ENCODE data around the gene TMEM131L.

Gene TMEM131L

GRCh38 chr4:153573221-153573620 lies 107.1 kb downstream of the TMEM131L start:
- DNase-seq (ENCODE audit: insufficient read length, low spot score): no peak
- no peak for FAIRE-seq
- TF ChIP-seq POLR2A (IDR thresholded peaks at IDR 0.05; ENCODE audit: low read depth, low read length) (no peak), POU2F2 (IDR thresholded peaks at IDR 0.05; ENCODE audit: low read depth, low read length) (no peak), TAF1 (IDR thresholded peaks at IDR 0.05; ENCODE audit: low read depth, low read length) (no peak), SPI1 (IDR thresholded peaks at IDR 0.05; ENCODE audit: low read depth, low read length) (no peak), PAX5 (IDR thresholded peaks at IDR 0.05; ENCODE audit: insufficient read depth, low read length, severe bottlenecking) (no peak), POLR2AphosphoS5 (IDR thresholded peaks at IDR 0.05; ENCODE audit: low read depth, low read length) (no peak)

GRCh38 chr4:153573881-153574802 lies 108.0 kb downstream of the TMEM131L start:
- no peak for TF ChIP-seq POLR2A (IDR thresholded peaks at IDR 0.05; ENCODE audit: low read depth, low read length)
- no peak for TF ChIP-seq POU2F2 (IDR thresholded peaks at IDR 0.05; ENCODE audit: low read depth, low read length)
- peak; percentile 58 for TF ChIP-seq SPI1 (IDR thresholded peaks at IDR 0.05; ENCODE audit: low read depth, low read length)
- TF ChIP-seq POLR2AphosphoS5 (IDR thresholded peaks at IDR 0.05; ENCODE audit: low read depth, low read length): no peak
- TF ChIP-seq TAF1 (IDR thresholded peaks at IDR 0.05; ENCODE audit: low read depth, low read length): no peak
- no peak for TF ChIP-seq PAX5 (IDR thresholded peaks at IDR 0.05; ENCODE audit: insufficient read depth, low read length, severe bottlenecking)
- DNase-seq (ENCODE audit: insufficient read length, low spot score): no peak
- FAIRE-seq: peak; percentile 82

GRCh38 chr4:153576443-153576774 lies 110.2 kb downstream of the TMEM131L start:
- no peak for FAIRE-seq
- no peak for DNase-seq (ENCODE audit: insufficient read length, low spot score)

GRCh38 chr4:153577053-153577452 lies 110.9 kb downstream of the TMEM131L start:
- TF ChIP-seq POU2F2 (IDR thresholded peaks at IDR 0.05; ENCODE audit: low read depth, low read length): no peak
- no peak for TF ChIP-seq SPI1 (IDR thresholded peaks at IDR 0.05; ENCODE audit: low read depth, low read length)
- TF ChIP-seq PAX5 (IDR thresholded peaks at IDR 0.05; ENCODE audit: insufficient read depth, low read length, severe bottlenecking): no peak
- TF ChIP-seq POLR2A (IDR thresholded peaks at IDR 0.05; ENCODE audit: low read depth, low read length): no peak
- no peak for TF ChIP-seq TAF1 (IDR thresholded peaks at IDR 0.05; ENCODE audit: low read depth, low read length)
- TF ChIP-seq POLR2AphosphoS5 (IDR thresholded peaks at IDR 0.05; ENCODE audit: low read depth, low read length): no peak
- no peak for DNase-seq (ENCODE audit: insufficient read length, low spot score)
- no peak for FAIRE-seq

More at GRCh38 chr4:153576443-153576774, 110.2 kb downstream of the TMEM131L start:
- TF ChIP-seq POLR2A (IDR thresholded peaks at IDR 0.05; ENCODE audit: low read depth, low read length): no peak
- TF ChIP-seq PAX5 (IDR thresholded peaks at IDR 0.05; ENCODE audit: insufficient read depth, low read length, severe bottlenecking): no peak
- TF ChIP-seq POU2F2 (IDR thresholded peaks at IDR 0.05; ENCODE audit: low read depth, low read length): no peak
- TF ChIP-seq SPI1 (IDR thresholded peaks at IDR 0.05; ENCODE audit: low read depth, low read length): no peak
- no peak for TF ChIP-seq POLR2AphosphoS5 (IDR thresholded peaks at IDR 0.05; ENCODE audit: low read depth, low read length)
- no peak for TF ChIP-seq TAF1 (IDR thresholded peaks at IDR 0.05; ENCODE audit: low read depth, low read length)

GRCh38 chr4:153579410-153579809 lies 113.2 kb downstream of the TMEM131L start:
- no peak for TF ChIP-seq POLR2AphosphoS5 (IDR thresholded peaks at IDR 0.05; ENCODE audit: low read depth, low read length)
- TF ChIP-seq PAX5 (IDR thresholded peaks at IDR 0.05; ENCODE audit: insufficient read depth, low read length, severe bottlenecking): peak; percentile 67
- no peak for TF ChIP-seq TAF1 (IDR thresholded peaks at IDR 0.05; ENCODE audit: low read depth, low read length)
- TF ChIP-seq SPI1 (IDR thresholded peaks at IDR 0.05; ENCODE audit: low read depth, low read length): no peak
- no peak for TF ChIP-seq POU2F2 (IDR thresholded peaks at IDR 0.05; ENCODE audit: low read depth, low read length)
- no peak for TF ChIP-seq POLR2A (IDR thresholded peaks at IDR 0.05; ENCODE audit: low read depth, low read length)
- DNase-seq (ENCODE audit: insufficient read length, low spot score) (no peak), FAIRE-seq (no peak)

GRCh38 chr4:153579872-153580271 lies 113.7 kb downstream of the TMEM131L start:
- DNase-seq (ENCODE audit: insufficient read length, low spot score) (no peak), FAIRE-seq (no peak)
- no peak for TF ChIP-seq TAF1 (IDR thresholded peaks at IDR 0.05; ENCODE audit: low read depth, low read length)
- TF ChIP-seq POLR2AphosphoS5 (IDR thresholded peaks at IDR 0.05; ENCODE audit: low read depth, low read length): no peak
- TF ChIP-seq SPI1 (IDR thresholded peaks at IDR 0.05; ENCODE audit: low read depth, low read length): peak; percentile 82

- FAIRE-seq (peak; percentile 35), DNase-seq (ENCODE audit: insufficient read length, low spot score) (no peak)
- no peak for TF ChIP-seq POLR2A (IDR thresholded peaks at IDR 0.05; ENCODE audit: low read depth, low read length)
- TF ChIP-seq TAF1 (IDR thresholded peaks at IDR 0.05; ENCODE audit: low read depth, low read length): no peak
- TF ChIP-seq SPI1 (IDR thresholded peaks at IDR 0.05; ENCODE audit: low read depth, low read length): no peak
- no peak for TF ChIP-seq POLR2AphosphoS5 (IDR thresholded peaks at IDR 0.05; ENCODE audit: low read depth, low read length)
- no peak for TF ChIP-seq POU2F2 (IDR thresholded peaks at IDR 0.05; ENCODE audit: low read depth, low read length)
- no peak for TF ChIP-seq PAX5 (IDR thresholded peaks at IDR 0.05; ENCODE audit: insufficient read depth, low read length, severe bottlenecking)
Observed at GRCh38 chr4:153582954-153583702, 117.0 kb downstream of the TMEM131L start.

- DNase-seq (ENCODE audit: insufficient read length, low spot score) (no peak), FAIRE-seq (peak; percentile 84)
- TF ChIP-seq POLR2AphosphoS5 (IDR thresholded peaks at IDR 0.05; ENCODE audit: low read depth, low read length): no peak
- no peak for TF ChIP-seq SPI1 (IDR thresholded peaks at IDR 0.05; ENCODE audit: low read depth, low read length)
- TF ChIP-seq TAF1 (IDR thresholded peaks at IDR 0.05; ENCODE audit: low read depth, low read length): no peak
- TF ChIP-seq POU2F2 (IDR thresholded peaks at IDR 0.05; ENCODE audit: low read depth, low read length): no peak
- no peak for TF ChIP-seq POLR2A (IDR thresholded peaks at IDR 0.05; ENCODE audit: low read depth, low read length)
- no peak for TF ChIP-seq PAX5 (IDR thresholded peaks at IDR 0.05; ENCODE audit: insufficient read depth, low read length, severe bottlenecking)
Observed at GRCh38 chr4:153585026-153585425, 118.9 kb downstream of the TMEM131L start.
